WTC11 (cell line): ENCODE data around the gene THBS3. TPM values are rescaled to one million over a fixed set of nuclear protein-coding genes. Genes with fewer than 3 reads are reported as not detected.

Experiments
- ATAC-seq: fragments of 200-7000 bp; cut with Tn5 transposase; 2 replicates; pipeline ENCODE4 v1.10.0; 2021; ENCODE audit warnings: mild to moderate bottlenecking, moderate library complexity
- CTCF ChIA-PET: fragments of 300-600 bp; sonication (Branson Sonifier 250); formaldehyde crosslinking; loops from one replicate; lab custom pipeline; 2021; ENCODE audit warnings: antibody characterized with exemption; lab: Charles Lee
- POLR2A ChIA-PET: fragments of 350-600 bp; sonication (Branson Sonifier 250); formaldehyde crosslinking; loops from one replicate; lab custom pipeline; 2021; ENCODE audit warnings: antibody characterized with exemption; lab: Charles Lee
- DNase-seq: peaks from one replicate; pipeline ENCODE4 v3.0.0; 2021; ENCODE audit warnings: low spot score
- H3K27ac Mint-ChIP-seq: 2 replicates; pipeline ENCODE4 v1.8.0; 2021; ENCODE audit warnings: mixed read lengths
- H3K27me3 Mint-ChIP-seq: 2 replicates; pipeline ENCODE4 v1.8.0; 2021; ENCODE audit warnings: low read depth, mild to moderate bottlenecking, moderate library complexity, mixed read lengths
- H3K36me3 Mint-ChIP-seq: 2 replicates; pipeline ENCODE4 v1.8.0; 2021; ENCODE audit warnings: mixed read lengths
- H3K4me1 Mint-ChIP-seq: 2 replicates; pipeline ENCODE4 v1.8.0; 2022; ENCODE audit warnings: mixed read lengths
- H3K4me3 Mint-ChIP-seq: 2 replicates; pipeline ENCODE4 v1.8.0; 2021; ENCODE audit warnings: mild to moderate bottlenecking, moderate library complexity, mixed read lengths
- H3K9me3 Mint-ChIP-seq: 2 replicates; pipeline ENCODE4 v1.8.0; 2021; ENCODE audit warnings: mixed read lengths
- ELF4 ChIP-seq: sonication (generic); formaldehyde crosslinking; IDR thresholded peaks from 2 replicates; pipeline ENCODE4 v1.8.1; 2022; ENCODE audit warnings: low read depth, mild to moderate bottlenecking, moderate library complexity, missing genetic modification reagents
- FOXK1 ChIP-seq: sonication (generic); formaldehyde crosslinking; IDR thresholded peaks from 2 replicates; pipeline ENCODE4 v1.8.0; 2022; ENCODE audit warnings: mild to moderate bottlenecking, moderate library complexity, missing genetic modification reagents
- GABPB1 ChIP-seq: sonication (generic); formaldehyde crosslinking; IDR thresholded peaks from 2 replicates; pipeline ENCODE4 v1.8.1; 2023; ENCODE audit warnings: mild to moderate bottlenecking, missing genetic modification reagents
- JUN ChIP-seq: sonication (generic); formaldehyde crosslinking; IDR thresholded peaks from 2 replicates; pipeline ENCODE4 v1.8.0; 2023; ENCODE audit warnings: mild to moderate bottlenecking, missing genetic modification reagents
- SP1 ChIP-seq: sonication (generic); formaldehyde crosslinking; conservative IDR thresholded peaks from 2 replicates; pipeline ENCODE4 v1.8.1; 2022; ENCODE audit warnings: missing genetic modification reagents
- TEAD1 ChIP-seq: sonication (generic); formaldehyde crosslinking; IDR thresholded peaks from 2 replicates; pipeline ENCODE4 v1.8.0; 2022; ENCODE audit warnings: mild to moderate bottlenecking, missing genetic modification reagents
- ZNF121 ChIP-seq: sonication (generic); formaldehyde crosslinking; IDR thresholded peaks from 2 replicates; pipeline ENCODE4 v1.8.0; 2023; ENCODE audit warnings: missing genetic modification reagents
- total RNA-seq: library from RNA; stranded (reverse); gene quantifications from 3 replicates; pipeline ENCODE4 v1.2.3, GENCODE V29; 2021
- TF ChIP-seq, protein P1 (sequence below): sonication (generic); formaldehyde crosslinking; IDR thresholded peaks from 2 replicates; pipeline ENCODE4 v1.8.0; 2022; ENCODE audit warnings: mild to moderate bottlenecking, missing genetic modification reagents
- TF ChIP-seq, protein P2 (sequence below): sonication (generic); formaldehyde crosslinking; IDR thresholded peaks from 2 replicates; pipeline ENCODE4 v1.8.0; 2022; ENCODE audit warnings: mild to moderate bottlenecking, missing genetic modification reagents
- TF ChIP-seq, protein P3 (sequence below): fragments of 200-600 bp; IDR thresholded peaks from 2 replicates; pipeline ENCODE4 v1.8.0; 2022; ENCODE audit warnings: antibody characterized with exemption
- TF ChIP-seq, protein P4 (sequence below): sonication (generic); formaldehyde crosslinking; IDR thresholded peaks from 2 replicates; pipeline ENCODE4 v1.8.1; 2023; ENCODE audit warnings: mild to moderate bottlenecking, moderate library complexity, missing genetic modification reagents
- TF ChIP-seq, protein P5 (sequence below): fragments of 250-450 bp; sonication (Bioruptor Pico); IDR thresholded peaks from 2 replicates; pipeline ENCODE4 v1.8.0; 2021; ENCODE audit warnings: mild to moderate bottlenecking
- TF ChIP-seq, protein P6 (sequence below): sonication (generic); formaldehyde crosslinking; IDR thresholded peaks from 2 replicates; pipeline ENCODE4 v1.8.0; 2022; ENCODE audit warnings: missing genetic modification reagents
- TF ChIP-seq, protein P7 (sequence below): sonication (generic); formaldehyde crosslinking; IDR thresholded peaks from 2 replicates; pipeline ENCODE4 v1.8.1; 2022; ENCODE audit warnings: mild to moderate bottlenecking, moderate library complexity, missing genetic modification reagents

Gene THBS3
- total RNA-seq, 1 experiment from 2014 or later, result 5.3 TPM

DNA sequence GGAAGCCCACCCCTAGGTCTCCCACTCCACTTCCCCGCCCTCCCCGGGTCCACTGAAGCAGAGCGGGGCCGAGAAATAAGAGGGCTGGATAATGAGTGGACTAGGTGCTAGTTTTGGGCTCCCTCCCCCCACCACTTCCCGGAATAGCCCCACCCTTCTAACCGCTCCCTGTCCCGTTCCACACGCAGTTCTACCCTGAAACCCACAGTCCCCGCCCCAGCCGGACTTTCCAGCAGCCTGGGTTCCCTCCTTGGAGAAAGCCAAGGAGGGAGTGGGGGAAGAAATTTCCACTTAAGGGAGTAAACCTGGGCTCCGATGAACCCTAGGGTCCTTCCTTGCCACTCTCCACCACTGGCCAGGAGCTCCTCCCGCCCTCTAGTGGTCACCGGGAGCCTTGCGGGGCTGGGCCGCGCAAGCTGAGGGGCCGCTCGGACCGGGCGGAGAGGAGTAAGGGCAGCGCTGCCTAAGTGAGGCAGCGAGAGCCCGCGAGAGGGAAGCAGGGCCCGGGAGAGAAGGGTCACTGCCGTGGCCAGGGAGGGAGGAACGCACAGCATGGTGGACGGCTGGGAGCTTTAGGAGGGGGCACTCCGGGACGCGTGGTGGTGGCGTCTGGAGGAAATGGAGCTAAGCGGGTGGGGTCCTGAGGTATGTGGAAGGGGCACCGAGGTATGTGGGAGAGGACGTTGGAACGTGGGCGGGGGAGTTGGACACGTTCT lies 14.3 kb downstream of the THBS3 start:
- peaks cover 4% of the 10 kb centered on the region; the same call in 1 of the 2 replicates for H3K27me3 Mint-ChIP-seq
- H3K4me3 Mint-ChIP-seq, result peak overlapping the region; percentile 99
- no peaks in the 10 kb centered on the region for H3K9me3 Mint-ChIP-seq
- POLR2A ChIA-PET, result interaction anchor here (0.5 to 3.7 kb wide), 15 partner anchors 10 to 913 kb away, joined by 3 to 83 read pairs (median 4); partner anchors contain the start of genes CLK2, KRTCAP2, THBS3 and TRIM46
- TF ChIP-seq, protein P1, sequence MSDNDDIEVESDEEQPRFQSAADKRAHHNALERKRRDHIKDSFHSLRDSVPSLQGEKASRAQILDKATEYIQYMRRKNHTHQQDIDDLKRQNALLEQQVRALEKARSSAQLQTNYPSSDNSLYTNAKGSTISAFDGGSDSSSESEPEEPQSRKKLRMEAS, result no peak
- TF ChIP-seq SP1 (CRISPR knock-in tag) (peak; percentile 46; the same call in 1 of the 2 replicates), TEAD1 (CRISPR knock-in tag) (peak; percentile 36; the same call in 1 of the 2 replicates), FOXK1 (CRISPR knock-in tag) (0 out of 2 replicates have a peak, but pooled peaks have one; percentile 37), ZNF121 (CRISPR knock-in tag) (0 out of 2 replicates have a peak, but pooled peaks have one; percentile 3), ELF4 (CRISPR knock-in tag) (no peak)
- TF ChIP-seq, protein P2, sequence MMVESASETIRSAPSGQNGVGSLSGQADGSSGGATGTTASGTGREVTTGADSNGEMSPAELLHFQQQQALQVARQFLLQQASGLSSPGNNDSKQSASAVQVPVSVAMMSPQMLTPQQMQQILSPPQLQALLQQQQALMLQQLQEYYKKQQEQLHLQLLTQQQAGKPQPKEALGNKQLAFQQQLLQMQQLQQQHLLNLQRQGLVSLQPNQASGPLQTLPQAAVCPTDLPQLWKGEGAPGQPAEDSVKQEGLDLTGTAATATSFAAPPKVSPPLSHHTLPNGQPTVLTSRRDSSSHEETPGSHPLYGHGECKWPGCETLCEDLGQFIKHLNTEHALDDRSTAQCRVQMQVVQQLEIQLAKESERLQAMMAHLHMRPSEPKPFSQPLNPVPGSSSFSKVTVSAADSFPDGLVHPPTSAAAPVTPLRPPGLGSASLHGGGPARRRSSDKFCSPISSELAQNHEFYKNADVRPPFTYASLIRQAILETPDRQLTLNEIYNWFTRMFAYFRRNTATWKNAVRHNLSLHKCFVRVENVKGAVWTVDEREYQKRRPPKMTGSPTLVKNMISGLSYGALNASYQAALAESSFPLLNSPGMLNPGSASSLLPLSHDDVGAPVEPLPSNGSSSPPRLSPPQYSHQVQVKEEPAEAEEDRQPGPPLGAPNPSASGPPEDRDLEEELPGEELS (CRISPR knock-in tag), result peak; percentile 55; the same call in 1 of the 2 replicates
- TF ChIP-seq, protein P3, sequence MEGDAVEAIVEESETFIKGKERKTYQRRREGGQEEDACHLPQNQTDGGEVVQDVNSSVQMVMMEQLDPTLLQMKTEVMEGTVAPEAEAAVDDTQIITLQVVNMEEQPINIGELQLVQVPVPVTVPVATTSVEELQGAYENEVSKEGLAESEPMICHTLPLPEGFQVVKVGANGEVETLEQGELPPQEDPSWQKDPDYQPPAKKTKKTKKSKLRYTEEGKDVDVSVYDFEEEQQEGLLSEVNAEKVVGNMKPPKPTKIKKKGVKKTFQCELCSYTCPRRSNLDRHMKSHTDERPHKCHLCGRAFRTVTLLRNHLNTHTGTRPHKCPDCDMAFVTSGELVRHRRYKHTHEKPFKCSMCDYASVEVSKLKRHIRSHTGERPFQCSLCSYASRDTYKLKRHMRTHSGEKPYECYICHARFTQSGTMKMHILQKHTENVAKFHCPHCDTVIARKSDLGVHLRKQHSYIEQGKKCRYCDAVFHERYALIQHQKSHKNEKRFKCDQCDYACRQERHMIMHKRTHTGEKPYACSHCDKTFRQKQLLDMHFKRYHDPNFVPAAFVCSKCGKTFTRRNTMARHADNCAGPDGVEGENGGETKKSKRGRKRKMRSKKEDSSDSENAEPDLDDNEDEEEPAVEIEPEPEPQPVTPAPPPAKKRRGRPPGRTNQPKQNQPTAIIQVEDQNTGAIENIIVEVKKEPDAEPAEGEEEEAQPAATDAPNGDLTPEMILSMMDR, result peak; percentile 98
- TF ChIP-seq, protein P4, sequence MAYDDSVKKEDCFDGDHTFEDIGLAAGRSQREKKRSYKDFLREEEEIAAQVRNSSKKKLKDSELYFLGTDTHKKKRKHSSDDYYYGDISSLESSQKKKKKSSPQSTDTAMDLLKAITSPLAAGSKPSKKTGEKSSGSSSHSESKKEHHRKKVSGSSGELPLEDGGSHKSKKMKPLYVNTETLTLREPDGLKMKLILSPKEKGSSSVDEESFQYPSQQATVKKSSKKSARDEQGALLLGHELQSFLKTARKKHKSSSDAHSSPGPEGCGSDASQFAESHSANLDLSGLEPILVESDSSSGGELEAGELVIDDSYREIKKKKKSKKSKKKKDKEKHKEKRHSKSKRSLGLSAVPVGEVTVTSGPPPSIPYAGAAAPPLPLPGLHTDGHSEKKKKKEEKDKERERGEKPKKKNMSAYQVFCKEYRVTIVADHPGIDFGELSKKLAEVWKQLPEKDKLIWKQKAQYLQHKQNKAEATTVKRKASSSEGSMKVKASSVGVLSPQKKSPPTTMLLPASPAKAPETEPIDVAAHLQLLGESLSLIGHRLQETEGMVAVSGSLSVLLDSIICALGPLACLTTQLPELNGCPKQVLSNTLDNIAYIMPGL (CRISPR knock-in tag), result peak; percentile 73
- peak; percentile 97 for DNase-seq
- peaks cover 34% of the 10 kb centered on the region for H3K4me1 Mint-ChIP-seq
- H3K27ac Mint-ChIP-seq, result peak overlapping the region; percentile 99
- H3K36me3 Mint-ChIP-seq, result peaks cover 21% of the 10 kb centered on the region
- CTCF ChIA-PET, result interaction anchor here (0.5 to 4.6 kb wide), 48 partner anchors 8 to 447 kb away, joined by 3 to 232 read pairs (median 5); partner anchors contain the start of genes ADAM15, CLK2, DPM3 and EFNA3
- peak; percentile 67 for ATAC-seq

DNA sequence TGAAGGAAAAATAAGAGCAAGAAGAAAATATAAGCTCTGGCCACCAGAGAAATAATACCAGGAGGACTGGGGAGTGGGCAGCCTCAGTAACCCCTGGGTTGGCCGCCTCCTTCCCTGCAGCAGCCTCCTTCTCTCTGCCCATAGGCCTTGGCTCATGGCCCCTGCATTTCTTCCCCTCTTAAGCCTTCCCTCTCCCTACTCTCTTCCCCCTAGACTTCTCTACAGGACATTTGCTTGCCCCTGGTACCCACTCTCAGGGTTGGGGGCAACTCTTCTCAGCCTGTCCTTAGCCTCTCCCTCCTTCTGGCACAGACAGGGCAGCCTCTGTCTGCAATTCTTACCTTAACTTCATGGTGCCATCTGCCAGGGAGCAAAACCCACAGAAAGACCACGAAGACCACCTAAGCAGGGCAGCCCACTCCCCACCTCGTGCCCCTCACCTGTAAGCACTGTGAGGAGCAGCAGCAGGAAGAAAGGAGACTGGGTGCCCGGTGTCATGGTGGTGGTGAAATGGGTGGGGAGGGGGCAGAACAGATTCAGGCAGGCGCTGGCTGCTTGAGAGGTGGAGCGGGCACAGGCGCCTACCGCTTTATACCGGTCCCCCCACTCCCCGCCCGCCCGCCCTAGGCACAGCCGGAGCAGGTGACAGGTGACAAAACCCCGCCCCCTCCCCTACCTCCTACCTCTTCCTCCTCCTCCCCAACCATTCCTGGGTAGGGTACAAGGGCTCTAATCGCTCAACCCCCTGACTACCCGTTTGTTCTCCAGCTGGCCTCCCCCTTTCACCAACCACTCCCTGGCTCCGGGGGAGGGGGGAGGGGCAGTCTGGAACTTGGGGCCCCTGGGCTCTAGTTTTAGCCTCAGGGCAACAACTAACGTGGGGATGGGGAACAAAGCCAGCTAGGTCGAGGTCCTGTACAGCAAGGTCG lies 15.1 kb downstream of the THBS3 start:
- peaks cover 4% of the 10 kb centered on the region; the same call in 1 of the 2 replicates for H3K27me3 Mint-ChIP-seq
- peaks cover 33% of the 10 kb centered on the region for H3K4me1 Mint-ChIP-seq
- DNase-seq, result peak; percentile 66
- POLR2A ChIA-PET, result interaction anchor here (0.5 to 3.7 kb wide), 8 partner anchors 11 to 1027 kb away, joined by 3 to 83 read pairs (median 6); partner anchors contain the start of genes CLK2, KRTCAP2, THBS3 and TRIM46
- CTCF ChIA-PET, result interaction anchor here (0.5 to 4.6 kb wide), 40 partner anchors 8 to 448 kb away, joined by 3 to 232 read pairs (median 5); partner anchors contain the start of genes ADAM15, CLK2, EFNA3 and ENTREP3
- H3K9me3 Mint-ChIP-seq, result no peaks in the 10 kb centered on the region
- no peak for TF ChIP-seq GABPB1
- TF ChIP-seq, protein P5, sequence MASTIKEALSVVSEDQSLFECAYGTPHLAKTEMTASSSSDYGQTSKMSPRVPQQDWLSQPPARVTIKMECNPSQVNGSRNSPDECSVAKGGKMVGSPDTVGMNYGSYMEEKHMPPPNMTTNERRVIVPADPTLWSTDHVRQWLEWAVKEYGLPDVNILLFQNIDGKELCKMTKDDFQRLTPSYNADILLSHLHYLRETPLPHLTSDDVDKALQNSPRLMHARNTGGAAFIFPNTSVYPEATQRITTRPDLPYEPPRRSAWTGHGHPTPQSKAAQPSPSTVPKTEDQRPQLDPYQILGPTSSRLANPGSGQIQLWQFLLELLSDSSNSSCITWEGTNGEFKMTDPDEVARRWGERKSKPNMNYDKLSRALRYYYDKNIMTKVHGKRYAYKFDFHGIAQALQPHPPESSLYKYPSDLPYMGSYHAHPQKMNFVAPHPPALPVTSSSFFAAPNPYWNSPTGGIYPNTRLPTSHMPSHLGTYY (CRISPR knock-in tag), result no peak
- TF ChIP-seq JUN (CRISPR knock-in tag), result no peak
- TF ChIP-seq, protein P6, sequence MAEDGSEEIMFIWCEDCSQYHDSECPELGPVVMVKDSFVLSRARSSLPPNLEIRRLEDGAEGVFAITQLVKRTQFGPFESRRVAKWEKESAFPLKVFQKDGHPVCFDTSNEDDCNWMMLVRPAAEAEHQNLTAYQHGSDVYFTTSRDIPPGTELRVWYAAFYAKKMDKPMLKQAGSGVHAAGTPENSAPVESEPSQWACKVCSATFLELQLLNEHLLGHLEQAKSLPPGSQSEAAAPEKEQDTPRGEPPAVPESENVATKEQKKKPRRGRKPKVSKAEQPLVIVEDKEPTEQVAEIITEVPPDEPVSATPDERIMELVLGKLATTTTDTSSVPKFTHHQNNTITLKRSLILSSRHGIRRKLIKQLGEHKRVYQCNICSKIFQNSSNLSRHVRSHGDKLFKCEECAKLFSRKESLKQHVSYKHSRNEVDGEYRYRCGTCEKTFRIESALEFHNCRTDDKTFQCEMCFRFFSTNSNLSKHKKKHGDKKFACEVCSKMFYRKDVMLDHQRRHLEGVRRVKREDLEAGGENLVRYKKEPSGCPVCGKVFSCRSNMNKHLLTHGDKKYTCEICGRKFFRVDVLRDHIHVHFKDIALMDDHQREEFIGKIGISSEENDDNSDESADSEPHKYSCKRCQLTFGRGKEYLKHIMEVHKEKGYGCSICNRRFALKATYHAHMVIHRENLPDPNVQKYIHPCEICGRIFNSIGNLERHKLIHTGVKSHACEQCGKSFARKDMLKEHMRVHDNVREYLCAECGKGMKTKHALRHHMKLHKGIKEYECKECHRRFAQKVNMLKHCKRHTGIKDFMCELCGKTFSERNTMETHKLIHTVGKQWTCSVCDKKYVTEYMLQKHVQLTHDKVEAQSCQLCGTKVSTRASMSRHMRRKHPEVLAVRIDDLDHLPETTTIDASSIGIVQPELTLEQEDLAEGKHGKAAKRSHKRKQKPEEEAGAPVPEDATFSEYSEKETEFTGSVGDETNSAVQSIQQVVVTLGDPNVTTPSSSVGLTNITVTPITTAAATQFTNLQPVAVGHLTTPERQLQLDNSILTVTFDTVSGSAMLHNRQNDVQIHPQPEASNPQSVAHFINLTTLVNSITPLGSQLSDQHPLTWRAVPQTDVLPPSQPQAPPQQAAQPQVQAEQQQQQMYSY, result no peak
- TF ChIP-seq FOXK1 (CRISPR knock-in tag), result no peak
- TF ChIP-seq, protein P7, sequence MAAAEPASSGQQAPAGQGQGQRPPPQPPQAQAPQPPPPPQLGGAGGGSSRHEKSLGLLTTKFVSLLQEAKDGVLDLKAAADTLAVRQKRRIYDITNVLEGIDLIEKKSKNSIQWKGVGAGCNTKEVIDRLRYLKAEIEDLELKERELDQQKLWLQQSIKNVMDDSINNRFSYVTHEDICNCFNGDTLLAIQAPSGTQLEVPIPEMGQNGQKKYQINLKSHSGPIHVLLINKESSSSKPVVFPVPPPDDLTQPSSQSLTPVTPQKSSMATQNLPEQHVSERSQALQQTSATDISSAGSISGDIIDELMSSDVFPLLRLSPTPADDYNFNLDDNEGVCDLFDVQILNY, result no peak
- ATAC-seq, result peak; percentile 1
- H3K36me3 Mint-ChIP-seq, result peaks cover 12% of the 10 kb centered on the region
- H3K27ac Mint-ChIP-seq, result peak overlapping the region; percentile 31; the same call in 1 of the 2 replicates
- peak overlapping the region; percentile 99 for H3K4me3 Mint-ChIP-seq
